Activated naive CD8-positive, alpha-beta T cell treated with anti-CD3 and anti-CD28 coated beads, Interleukin-2, amount 10 ng/mL, durations not matched to agents 7 days and 5 days (primary cell): ENCODE results near the gene RIMS1. TPM values are rescaled to one million over a fixed set of nuclear protein-coding genes. Genes with fewer than 3 reads are reported as not detected.

ENCODE experiments used
- ATAC-seq: fragments of 150-1000 bp; cut with Tn5 transposase; one replicate; pipeline ENCODE4 v1.10.0; 2021; ENCODE audit warnings: low read depth, moderate library complexity
- POLR2A ChIA-PET: fragments of 350-600 bp; sonication (Branson Sonifier 250); formaldehyde crosslinking; loops from one replicate; lab custom pipeline; 2021; ENCODE audit warnings: antibody characterized with exemption; lab: Charles Lee
- DNase-seq: peaks from one replicate; pipeline ENCODE4 v3.0.0; 2021
- H3K27ac Mint-ChIP-seq: one replicate; pipeline ENCODE4 v1.8.0; 2022; ENCODE audit warnings: mild to moderate bottlenecking, mixed read lengths
- H3K27me3 Mint-ChIP-seq: one replicate; pipeline ENCODE4 v1.8.0; 2022; ENCODE audit warnings: mild to moderate bottlenecking, moderate library complexity, mixed read lengths
- H3K36me3 Mint-ChIP-seq: one replicate; pipeline ENCODE4 v1.8.0; 2021; ENCODE audit warnings: mild to moderate bottlenecking, mixed read lengths
- H3K4me1 Mint-ChIP-seq: one replicate; pipeline ENCODE4 v1.8.0; 2021; ENCODE audit warnings: mixed read lengths
- H3K4me3 Mint-ChIP-seq: one replicate; pipeline ENCODE4 v1.8.0; 2022; ENCODE audit warnings: mild to moderate bottlenecking, moderate library complexity, mixed read lengths
- H3K9me3 Mint-ChIP-seq: one replicate; pipeline ENCODE4 v1.8.0; 2021; ENCODE audit warnings: mixed read lengths
- total RNA-seq, 2 experiments: library from RNA; stranded (reverse); gene quantifications; one replicate each; pipeline ENCODE4 v1.2.3, GENCODE V29; 2021

The RIMS1 gene
- total RNA-seq, 2 experiments from 2014 or later: not detected

DNA sequence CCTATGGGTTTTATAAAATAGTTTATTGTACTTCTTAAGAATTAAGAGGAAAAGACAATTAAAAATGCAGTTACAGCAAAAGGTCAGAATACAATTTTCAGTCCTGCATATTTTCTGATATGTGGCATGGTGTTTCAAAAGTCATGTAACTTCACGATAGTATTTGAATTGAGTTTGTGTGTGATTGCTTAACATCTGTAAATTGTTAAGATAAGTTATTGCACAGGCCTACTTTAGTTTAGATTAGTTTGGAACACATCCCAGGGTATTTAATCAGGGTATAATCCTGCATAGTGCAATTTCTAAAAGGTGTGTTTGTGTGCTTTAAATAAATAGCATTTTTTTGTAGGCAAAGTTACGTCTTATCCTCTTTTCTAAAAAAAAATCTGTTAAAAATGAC is 289.6 kb downstream of the RIMS1 start:
- POLR2A ChIA-PET: no interaction called here
- H3K27ac Mint-ChIP-seq: no peak overlapping the region

DNA sequence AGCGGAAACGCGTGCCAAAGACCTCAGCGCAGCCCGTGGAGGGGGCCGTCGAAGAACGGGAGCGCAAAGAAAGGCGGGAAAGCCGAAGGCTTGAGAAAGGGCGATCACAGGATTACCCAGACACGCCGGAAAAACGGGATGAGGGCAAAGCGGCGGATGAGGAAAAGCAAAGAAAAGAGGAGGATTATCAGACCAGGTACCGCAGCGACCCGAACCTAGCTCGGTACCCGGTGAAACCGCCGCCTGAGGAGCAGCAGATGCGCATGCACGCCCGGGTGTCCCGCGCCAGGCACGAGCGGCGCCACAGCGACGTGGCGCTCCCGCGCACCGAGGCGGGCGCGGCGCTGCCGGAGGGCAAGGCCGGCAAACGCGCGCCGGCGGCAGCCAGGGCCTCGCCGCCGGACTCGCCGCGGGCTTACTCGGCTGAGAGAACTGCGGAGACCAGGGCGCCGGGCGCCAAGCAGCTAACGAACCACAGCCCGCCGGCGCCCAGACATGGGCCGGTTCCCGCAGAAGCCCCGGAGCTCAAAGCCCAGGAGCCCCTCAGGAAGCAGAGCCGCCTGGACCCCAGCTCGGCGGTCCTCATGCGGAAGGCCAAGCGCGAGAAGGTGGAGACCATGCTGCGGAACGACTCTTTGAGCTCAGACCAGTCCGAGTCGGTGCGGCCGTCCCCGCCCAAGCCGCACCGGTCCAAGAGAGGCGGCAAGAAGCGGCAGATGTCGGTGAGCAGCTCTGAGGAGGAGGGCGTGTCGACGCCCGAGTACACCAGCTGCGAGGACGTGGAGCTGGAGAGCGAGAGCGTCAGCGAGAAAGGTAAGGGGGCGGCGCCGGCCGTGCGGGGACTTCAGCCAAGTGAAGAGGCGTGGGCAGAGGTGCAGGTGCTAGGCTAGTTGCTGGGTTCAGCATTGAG is 296.2 kb downstream of the RIMS1 start:
- H3K27ac Mint-ChIP-seq: no peak overlapping the region
- H3K4me3 Mint-ChIP-seq: peak overlapping the region; percentile 31
- peaks cover 43% of the 10 kb centered on the region for H3K27me3 Mint-ChIP-seq
- peaks cover 2% of the 10 kb centered on the region for H3K9me3 Mint-ChIP-seq
- DNase-seq (peak; percentile 30), ATAC-seq (peak; percentile 39)
- peaks cover 3% of the 10 kb centered on the region for H3K36me3 Mint-ChIP-seq
- POLR2A ChIA-PET: no interaction called here
- H3K4me1 Mint-ChIP-seq: peaks cover 2% of the 10 kb centered on the region

More for the DNA sequence above, 289.6 kb downstream of the RIMS1 start:
- Mint-ChIP-seq H3K27me3 (peaks cover 7% of the 10 kb centered on the region), H3K36me3 (no peaks in the 10 kb centered on the region), H3K4me1 (no peaks in the 10 kb centered on the region), H3K4me3 (no peak overlapping the region), H3K9me3 (no peaks in the 10 kb centered on the region)
- DNase-seq (no peak), ATAC-seq (no peak)

DNA sequence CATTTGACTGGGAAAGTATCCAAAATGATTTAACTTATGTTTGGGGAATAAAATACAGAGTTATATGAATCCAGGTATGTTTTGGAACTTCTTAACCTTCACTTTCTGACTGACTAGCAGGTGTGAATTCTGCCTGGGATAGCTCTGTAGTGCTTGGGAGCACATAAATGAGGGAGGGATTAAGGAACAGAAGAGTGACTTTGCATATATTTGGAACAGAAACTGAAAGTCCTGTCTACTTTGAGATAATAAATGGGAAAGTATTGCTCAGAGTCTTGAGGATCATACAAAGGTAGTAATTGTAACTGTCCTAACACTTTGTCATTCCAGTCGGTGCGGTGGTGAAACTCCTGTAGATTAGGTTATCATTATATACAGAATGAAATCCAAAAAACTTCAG is 317.6 kb downstream of the RIMS1 start:
- Mint-ChIP-seq H3K4me1 (no peaks in the 10 kb centered on the region), H3K36me3 (no peaks in the 10 kb centered on the region), H3K4me3 (no peak overlapping the region), H3K9me3 (no peaks in the 10 kb centered on the region), H3K27me3 (no peaks in the 10 kb centered on the region), H3K27ac (no peak overlapping the region)
- ATAC-seq (no peak), DNase-seq (no peak)
- POLR2A ChIA-PET: no interaction called here

DNA sequence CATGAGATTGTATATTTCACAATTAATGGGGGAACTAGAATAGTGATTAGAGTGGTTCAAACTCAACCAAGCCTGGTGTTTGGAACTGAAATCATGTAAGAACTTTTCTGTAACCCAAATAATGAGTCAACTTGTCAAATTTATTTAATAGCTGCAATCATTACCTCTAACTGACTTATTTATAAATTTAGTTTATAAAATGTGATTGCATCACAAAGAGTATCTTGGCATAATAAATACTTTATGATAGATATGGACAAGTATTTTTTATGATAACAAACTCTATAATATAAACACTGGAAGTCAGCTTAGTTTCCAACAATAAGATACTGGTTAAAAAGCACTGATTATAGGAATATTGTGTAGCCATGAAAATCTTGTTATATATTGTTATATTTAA is 319.1 kb downstream of the RIMS1 start:
- Mint-ChIP-seq H3K27me3 (no peaks in the 10 kb centered on the region), H3K9me3 (no peaks in the 10 kb centered on the region), H3K36me3 (no peaks in the 10 kb centered on the region)

DNA sequence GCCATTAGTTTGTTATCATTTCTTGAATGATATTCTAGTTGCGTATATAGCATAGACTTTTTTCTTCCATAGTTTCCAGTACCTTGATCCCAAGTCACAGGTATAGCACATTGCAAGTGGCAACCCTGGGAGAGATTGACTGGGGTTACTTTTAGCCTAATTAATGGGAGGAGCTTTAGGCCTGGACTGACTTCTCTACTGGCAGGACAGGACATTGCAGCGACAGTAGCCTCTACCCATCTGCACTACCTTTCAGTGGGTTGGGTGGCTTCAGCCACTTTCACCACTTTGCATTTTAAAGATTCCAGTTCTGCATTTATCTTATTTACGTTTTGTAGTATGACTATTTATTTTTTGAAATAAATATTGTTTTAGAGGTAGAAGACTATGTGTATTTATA is 320.3 kb downstream of the RIMS1 start:
- Mint-ChIP-seq H3K36me3 (no peaks in the 10 kb centered on the region), H3K9me3 (no peaks in the 10 kb centered on the region), H3K27me3 (no peaks in the 10 kb centered on the region), H3K4me3 (no peak overlapping the region), H3K4me1 (no peaks in the 10 kb centered on the region), H3K27ac (no peak overlapping the region)
- POLR2A ChIA-PET: no interaction called here
- no peak for ATAC-seq
- DNase-seq: no peak

More for the DNA sequence above, 319.1 kb downstream of the RIMS1 start:
- no peak for ATAC-seq
- Mint-ChIP-seq H3K4me1 (no peaks in the 10 kb centered on the region), H3K4me3 (no peak overlapping the region), H3K27ac (no peak overlapping the region)
- POLR2A ChIA-PET: no interaction called here
- no peak for DNase-seq

DNA sequence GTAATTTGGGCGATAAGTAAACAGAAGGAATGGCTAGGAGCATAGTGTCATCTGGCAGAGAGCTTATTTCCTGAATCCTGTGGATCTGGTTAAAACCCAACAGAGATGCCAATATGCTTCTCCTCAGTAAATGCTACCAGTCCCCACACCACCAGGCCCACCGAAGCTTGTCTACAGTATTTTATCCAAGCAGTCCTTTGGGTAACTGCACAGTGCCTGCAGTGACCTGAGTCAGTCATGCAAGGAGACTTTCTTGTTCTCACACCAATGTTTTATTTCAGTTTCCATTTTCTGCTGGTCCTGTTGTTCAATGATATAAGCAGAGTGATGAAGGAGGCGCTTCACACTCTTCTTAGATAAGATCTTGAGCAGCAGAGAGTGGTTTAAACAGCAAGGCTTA is 326.3 kb downstream of the RIMS1 start:
- POLR2A ChIA-PET: no interaction called here
- Mint-ChIP-seq H3K27ac (no peak overlapping the region), H3K4me1 (no peaks in the 10 kb centered on the region), H3K4me3 (no peak overlapping the region), H3K27me3 (no peaks in the 10 kb centered on the region), H3K36me3 (no peaks in the 10 kb centered on the region), H3K9me3 (no peaks in the 10 kb centered on the region)
- ATAC-seq (no peak), DNase-seq (no peak)

DNA sequence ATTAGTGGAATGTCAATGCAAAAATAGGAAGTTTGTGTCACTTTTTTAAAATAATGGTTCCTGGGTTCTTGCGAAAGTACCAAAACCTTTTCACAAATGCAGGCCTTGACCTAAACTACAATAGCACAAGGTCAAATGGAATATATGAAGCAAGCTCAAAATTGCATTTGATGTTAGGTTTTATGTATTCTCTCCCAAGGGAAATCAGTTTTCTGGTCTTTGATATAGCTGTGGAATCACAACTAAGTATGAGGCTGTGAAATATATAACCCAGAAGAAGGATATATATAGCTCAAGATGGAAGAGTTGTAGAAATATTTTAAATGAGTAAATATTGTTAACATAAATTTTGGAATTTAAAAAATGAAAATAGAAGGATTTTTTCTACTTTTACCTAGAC is 327.3 kb downstream of the RIMS1 start:
- ATAC-seq (no peak), DNase-seq (no peak)
- POLR2A ChIA-PET: no interaction called here

DNA sequence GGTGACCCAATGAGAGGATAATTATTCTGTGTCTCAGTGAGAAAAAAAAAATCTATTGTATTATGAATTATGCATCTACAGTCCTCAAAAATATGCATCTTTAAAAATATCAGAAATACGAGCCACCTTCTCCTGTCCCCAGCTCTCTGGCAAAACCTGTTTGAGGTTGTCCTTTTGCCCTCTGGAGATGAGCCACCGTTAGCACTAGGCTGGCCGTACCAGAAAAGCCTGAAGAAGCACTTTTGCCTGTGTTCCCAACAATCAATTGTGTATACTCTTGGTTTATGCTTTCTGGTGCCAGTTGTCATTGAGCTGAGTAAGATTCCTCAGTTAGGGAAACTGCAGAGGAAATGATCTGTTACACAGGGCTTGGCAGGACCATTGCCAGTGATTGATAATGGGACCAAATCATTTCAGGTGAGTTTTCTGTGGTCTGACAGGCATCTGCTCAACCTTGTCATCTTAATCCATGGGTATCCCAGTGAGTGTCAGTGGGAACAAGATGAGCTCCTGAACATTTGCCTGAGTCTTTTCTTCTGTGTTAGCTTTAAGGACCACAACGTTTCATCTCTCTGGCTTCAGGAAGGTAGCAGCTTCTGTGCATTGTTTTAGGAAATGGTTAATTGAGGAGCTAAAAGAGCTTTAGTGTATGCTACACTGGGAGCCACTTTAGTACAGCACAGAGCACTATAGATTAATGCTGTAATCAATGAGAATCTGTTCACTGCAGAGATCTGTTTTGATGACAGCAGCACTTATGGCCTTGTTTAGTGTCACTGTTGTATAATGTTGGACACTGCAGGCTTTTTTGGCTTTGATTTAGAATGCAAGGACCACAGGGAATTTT is 330.1 kb downstream of the RIMS1 start:
- H3K4me3 Mint-ChIP-seq: no peak overlapping the region
- ATAC-seq (no peak), DNase-seq (no peak)
- H3K36me3 Mint-ChIP-seq: no peaks in the 10 kb centered on the region
- H3K27me3 Mint-ChIP-seq: no peaks in the 10 kb centered on the region
- H3K9me3 Mint-ChIP-seq: no peaks in the 10 kb centered on the region
- no peaks in the 10 kb centered on the region for H3K4me1 Mint-ChIP-seq
- no peak overlapping the region for H3K27ac Mint-ChIP-seq
- POLR2A ChIA-PET: no interaction called here

More for the DNA sequence above, 327.3 kb downstream of the RIMS1 start:
- Mint-ChIP-seq H3K4me3 (no peak overlapping the region), H3K27me3 (no peaks in the 10 kb centered on the region), H3K36me3 (no peaks in the 10 kb centered on the region), H3K27ac (no peak overlapping the region), H3K4me1 (no peaks in the 10 kb centered on the region), H3K9me3 (no peaks in the 10 kb centered on the region)

DNA sequence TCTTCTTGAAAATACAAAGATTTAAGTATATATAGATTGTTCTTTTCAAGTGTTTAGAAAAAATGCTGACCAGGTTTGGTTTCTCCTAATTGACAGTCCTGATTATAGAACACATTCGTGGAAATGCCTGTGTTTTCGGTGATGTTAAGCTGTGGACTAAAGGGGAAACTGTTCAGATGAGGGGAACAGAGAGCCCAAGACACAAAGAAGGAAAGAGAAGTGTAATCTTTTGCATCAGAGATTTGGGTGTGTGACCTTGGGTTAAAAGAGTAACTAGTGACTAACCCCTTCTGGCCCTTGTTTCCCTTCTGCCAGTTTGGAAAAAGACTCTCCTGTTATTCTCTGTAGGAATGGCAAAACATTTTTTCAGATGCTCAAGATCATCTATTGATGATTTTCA is 331.3 kb downstream of the RIMS1 start:
- ATAC-seq (no peak), DNase-seq (no peak)
- no peaks in the 10 kb centered on the region for H3K27me3 Mint-ChIP-seq
- no peak overlapping the region for H3K4me3 Mint-ChIP-seq
- POLR2A ChIA-PET: no interaction called here
- H3K27ac Mint-ChIP-seq: no peak overlapping the region
- no peaks in the 10 kb centered on the region for H3K4me1 Mint-ChIP-seq
- H3K9me3 Mint-ChIP-seq: no peaks in the 10 kb centered on the region
- no peaks in the 10 kb centered on the region for H3K36me3 Mint-ChIP-seq

DNA sequence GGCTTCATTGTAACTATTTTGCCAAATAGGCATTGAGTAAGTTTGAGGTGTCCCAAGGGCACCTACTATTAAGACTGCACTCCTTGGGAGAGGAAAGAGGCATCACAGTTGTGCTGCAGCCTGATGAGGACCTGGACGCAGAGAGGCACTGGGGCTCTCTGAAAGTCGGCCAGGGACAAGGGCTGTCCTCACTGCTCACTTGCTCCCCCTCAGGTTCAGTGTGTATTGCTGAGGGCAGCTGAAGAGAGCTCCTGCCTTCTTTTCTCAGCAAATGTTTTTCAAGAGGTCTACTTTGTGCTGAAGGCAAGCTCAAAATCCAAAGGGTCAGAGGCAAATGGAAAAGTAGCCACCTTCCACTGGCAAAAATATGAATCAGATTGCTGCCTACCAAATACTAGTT is 331.8 kb downstream of the RIMS1 start:
- no peaks in the 10 kb centered on the region for H3K4me1 Mint-ChIP-seq
- DNase-seq: no peak
- H3K4me3 Mint-ChIP-seq: no peak overlapping the region
- no peaks in the 10 kb centered on the region for H3K36me3 Mint-ChIP-seq
- no peak for ATAC-seq
- no peaks in the 10 kb centered on the region for H3K27me3 Mint-ChIP-seq
- POLR2A ChIA-PET: no interaction called here
- H3K27ac Mint-ChIP-seq: no peak overlapping the region
- no peaks in the 10 kb centered on the region for H3K9me3 Mint-ChIP-seq

DNA sequence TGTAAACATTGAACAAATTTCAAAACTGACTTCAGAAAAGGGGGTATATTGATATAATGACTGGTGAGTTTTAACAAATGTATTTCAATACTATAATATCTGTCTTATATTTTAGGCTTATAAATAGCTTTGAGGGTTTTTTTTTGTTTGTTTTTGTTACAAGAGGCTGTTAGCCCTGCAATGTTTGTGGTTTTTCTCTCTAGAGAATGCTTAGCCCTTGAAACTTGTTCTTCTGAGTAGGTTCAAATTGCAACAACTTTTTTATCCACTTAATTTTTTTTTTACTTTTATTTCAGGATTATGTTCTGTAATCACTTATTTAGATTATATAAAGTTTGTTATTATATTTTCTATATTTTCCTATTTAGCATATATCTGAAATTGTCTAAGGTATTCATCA is 333.2 kb downstream of the RIMS1 start:
- DNase-seq: no peak
- ATAC-seq: no peak
- no peaks in the 10 kb centered on the region for H3K36me3 Mint-ChIP-seq
- POLR2A ChIA-PET: no interaction called here
- H3K27ac Mint-ChIP-seq: no peak overlapping the region
- H3K4me3 Mint-ChIP-seq: no peak overlapping the region
- no peaks in the 10 kb centered on the region for H3K27me3 Mint-ChIP-seq
- no peaks in the 10 kb centered on the region for H3K4me1 Mint-ChIP-seq
- no peaks in the 10 kb centered on the region for H3K9me3 Mint-ChIP-seq

DNA sequence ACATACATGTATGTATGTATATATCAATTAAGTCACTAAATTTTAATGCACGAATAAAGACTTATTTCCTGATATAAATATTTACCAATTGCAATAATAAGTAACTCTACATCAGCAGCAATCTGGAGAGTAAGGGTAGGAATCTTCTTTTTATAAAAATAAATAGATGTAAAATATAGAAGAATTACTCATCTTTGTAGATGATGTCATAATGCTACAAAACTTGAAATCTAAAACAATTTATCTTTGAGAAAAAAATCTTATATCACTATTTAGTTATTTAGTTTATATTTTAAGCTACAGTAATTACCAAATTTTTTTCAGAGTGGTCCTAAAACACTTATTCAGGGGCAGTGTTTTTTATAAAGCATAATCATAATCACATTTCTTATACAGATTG is 351.7 kb downstream of the RIMS1 start:
- ATAC-seq (no peak), DNase-seq (no peak)
- POLR2A ChIA-PET: no interaction called here
- H3K27ac Mint-ChIP-seq: no peak overlapping the region
- H3K4me3 Mint-ChIP-seq: no peak overlapping the region
- H3K9me3 Mint-ChIP-seq: no peaks in the 10 kb centered on the region
- no peaks in the 10 kb centered on the region for H3K27me3 Mint-ChIP-seq
- H3K36me3 Mint-ChIP-seq: no peaks in the 10 kb centered on the region
- no peaks in the 10 kb centered on the region for H3K4me1 Mint-ChIP-seq

DNA sequence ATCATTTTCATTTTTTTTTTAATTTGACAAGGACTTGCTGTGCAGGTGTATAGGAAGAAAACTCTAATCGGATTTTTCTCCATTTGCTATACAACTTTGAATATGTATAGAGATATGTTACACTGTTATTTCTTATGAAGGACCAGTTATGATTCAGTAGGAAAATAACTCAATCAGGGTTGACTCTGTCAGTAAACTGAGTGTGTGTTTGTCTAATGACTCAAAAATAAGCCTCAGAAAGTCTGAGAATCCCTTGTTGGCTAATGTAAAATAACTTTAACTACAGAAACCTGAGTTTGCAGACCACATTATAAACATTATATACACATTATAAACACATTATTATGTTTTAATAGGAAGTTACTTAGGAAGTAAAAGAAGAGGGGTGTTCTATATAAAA is 352.6 kb downstream of the RIMS1 start:
- Mint-ChIP-seq H3K4me3 (no peak overlapping the region), H3K27ac (no peak overlapping the region), H3K36me3 (no peaks in the 10 kb centered on the region), H3K4me1 (no peaks in the 10 kb centered on the region), H3K9me3 (no peaks in the 10 kb centered on the region), H3K27me3 (no peaks in the 10 kb centered on the region)
- DNase-seq (no peak), ATAC-seq (no peak)
- POLR2A ChIA-PET: no interaction called here

DNA sequence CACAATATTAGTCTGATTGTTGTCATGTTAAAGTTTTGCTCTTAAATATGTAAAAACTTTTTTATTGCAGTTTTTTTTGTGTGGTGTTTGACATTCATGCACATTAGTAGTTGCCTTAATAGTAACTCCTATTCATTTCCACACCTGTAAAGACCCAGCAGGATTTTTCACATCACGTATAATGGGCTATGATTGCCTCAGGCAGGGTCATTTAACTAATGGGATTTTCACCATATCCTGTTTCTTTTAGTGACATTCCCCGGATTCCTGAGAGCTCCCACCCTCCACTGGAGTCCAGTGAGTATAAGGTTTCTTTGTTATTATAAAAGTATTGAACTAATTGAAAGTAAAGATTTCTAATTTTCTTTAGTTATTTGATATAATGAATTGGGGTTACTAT is 359.2 kb downstream of the RIMS1 start:
- POLR2A ChIA-PET: no interaction called here
- Mint-ChIP-seq H3K9me3 (no peaks in the 10 kb centered on the region), H3K36me3 (no peaks in the 10 kb centered on the region), H3K27me3 (no peaks in the 10 kb centered on the region), H3K4me1 (no peaks in the 10 kb centered on the region), H3K27ac (no peak overlapping the region), H3K4me3 (no peak overlapping the region)
- no peak for ATAC-seq
- DNase-seq: no peak
